OCI-LY7 (cell line): ENCODE results near the gene EVC. TPM values are rescaled to one million over a fixed set of nuclear protein-coding genes. Genes with fewer than 3 reads are reported as not detected.

Experiments used
- BruUV-seq: library from RNA; stranded (reverse); fragments of 400-500 nt; replicated peaks from 2 replicates; lab custom pipeline; 2021; lab: Mats Ljungman, UMichigan
- CTCF ChIA-PET: fragments of 300-600 bp; sonication (Branson Sonifier 250); formaldehyde crosslinking; loops from one replicate; lab custom pipeline; 2022; ENCODE audit warnings: antibody characterized with exemption; ENCODE audit not compliant: unreplicated experiment; lab: Charles Lee
- POLR2A ChIA-PET: fragments of 300-600 bp; sonication (Branson Sonifier 250); formaldehyde crosslinking; loops from one replicate; lab custom pipeline; 2022; ENCODE audit warnings: antibody characterized with exemption; lab: Charles Lee
- DNase-seq: peaks from one replicate; pipeline ENCODE4 v3.0.0-alpha.2; 2015; ENCODE audit warnings: low spot score
- H2AFZ ChIP-seq: fragments of 200-600 bp; sonication (generic), shearing (Covaris generic); 2 replicates; pipeline ENCODE4 v1.6.1; 2014; ENCODE audit warnings: mild to moderate bottlenecking, antibody characterized with exemption, low read length, moderate library complexity
- H3K27ac ChIP-seq: fragments of 200-600 bp; sonication (generic); 2 replicates; pipeline ENCODE4 v1.5.1; 2014; ENCODE audit warnings: mixed run types, low read depth, mild to moderate bottlenecking, moderate library complexity, low read length, inconsistent platforms; ENCODE audit not compliant: poor library complexity, severe bottlenecking
- H3K36me3 ChIP-seq: fragments of 200-600 bp; sonication (generic); 2 replicates; pipeline ENCODE4 v1.6.1; 2014; ENCODE audit warnings: mild to moderate bottlenecking, antibody characterized with exemption, low read length, moderate library complexity, mixed read lengths; ENCODE audit not compliant: insufficient read depth
- H3K4me1 ChIP-seq: fragments of 200-600 bp; sonication (generic); 2 replicates; pipeline ENCODE4 v1.5.1; 2014; ENCODE audit warnings: mild to moderate bottlenecking, low read length; ENCODE audit not compliant: insufficient read depth, poor library complexity, severe bottlenecking
- H3K4me2 ChIP-seq: fragments of 200-600 bp; sonication (generic); 2 replicates; pipeline ENCODE4 v1.6.1; 2014; ENCODE audit warnings: mild to moderate bottlenecking, low read length
- H3K4me3 ChIP-seq: fragments of 200-600 bp; sonication (generic); 2 replicates; pipeline ENCODE4 v1.5.1; 2014; ENCODE audit warnings: mild to moderate bottlenecking, low read depth, low read length; ENCODE audit not compliant: poor library complexity, severe bottlenecking
- H3K79me2 ChIP-seq: fragments of 200-600 bp; sonication (generic); 2 replicates; pipeline ENCODE4 v1.6.1; 2016; ENCODE audit warnings: low read depth, mild to moderate bottlenecking, low read length, moderate library complexity, mixed read lengths; ENCODE audit not compliant: insufficient read depth
- H3K9me2 ChIP-seq: fragments of 200-600 bp; sonication (generic); 2 replicates; pipeline ENCODE4 v1.6.1; 2016; ENCODE audit warnings: mild to moderate bottlenecking, low read length, mixed read lengths; ENCODE audit not compliant: insufficient read depth
- H3K9me3 ChIP-seq: fragments of 200-600 bp; sonication (generic); 2 replicates; pipeline ENCODE4 v1.6.1; 2014; ENCODE audit warnings: mild to moderate bottlenecking, mixed run types, low read length, mixed read lengths
- H4K20me1 ChIP-seq: fragments of 200-600 bp; sonication (generic); 2 replicates; pipeline ENCODE4 v1.6.1; 2014; ENCODE audit warnings: mild to moderate bottlenecking, antibody characterized with exemption, low read length, moderate library complexity, mixed read lengths; ENCODE audit not compliant: insufficient read depth
- CTCF ChIP-seq: fragments of 200-600 bp; sonication (generic); conservative IDR thresholded peaks from 2 replicates; pipeline ENCODE4 v1.5.1; 2014; ENCODE audit warnings: mild to moderate bottlenecking, antibody characterized with exemption, low read length, moderate library complexity, mixed read lengths
- EZH2phosphoT487 ChIP-seq: fragments of 200-600 bp; sonication (generic); IDR thresholded peaks from 2 replicates; pipeline ENCODE4 v1.6.1; 2018; ENCODE audit warnings: low read depth, borderline replicate concordance, mild to moderate bottlenecking, mixed run types, antibody characterized with exemption, low read length, moderate library complexity, mixed read lengths
- intact Hi-C: fragments of 100-400 bp; cut with micrococcal nuclease; formaldehyde crosslinking; loops from one replicate; pipeline ENCODE4 v1.10.0; 2022; ENCODE audit not compliant: unreplicated experiment
- total RNA-seq, 2 experiments: library from RNA; depleted of rRNA in 1 of 2; stranded (reverse); fragments of >200 nt in 1 of 2; shearing (Covaris generic) in 1 of 2; gene quantifications; 2 replicates each; pipeline ENCODE4 v1.2.3, GENCODE V29; 2014 to 2022

EVC gene
- total RNA-seq, 2 experiments from 2014 or later = not detected

GRCh38 chr4:5717449-5718158 is 6.6 kb downstream of the EVC start:
- POLR2A ChIA-PET = no interaction called here
- Histone ChIP-seq H3K27ac (no peak overlapping the region), H3K4me2 (no peak overlapping the region), H2AFZ (no peak overlapping the region), H3K4me3 (no peak overlapping the region), H3K79me2 (no peaks in the 10 kb centered on the region), H3K9me2 (no peaks in the 10 kb centered on the region), H3K4me1 (no peaks in the 10 kb centered on the region), H3K36me3 (no peaks in the 10 kb centered on the region), H3K9me3 (no peaks in the 10 kb centered on the region), H4K20me1 (no peaks in the 10 kb centered on the region)
- CTCF ChIA-PET = no interaction called here
- intact Hi-C loops = no loop called here
- TF ChIP-seq EZH2phosphoT487 = no peak
- TF ChIP-seq CTCF = no peak
- no TSS peak for BruUV-seq
- no peak for DNase-seq

GRCh38 chr4:5718411-5718810 is 7.4 kb downstream of the EVC start:
- BruUV-seq = no TSS peak
- intact Hi-C loops = no loop called here

More at GRCh38 chr4:5718411-5718810, 7.4 kb downstream of the EVC start:
- Histone ChIP-seq H3K9me3 (no peaks in the 10 kb centered on the region), H3K4me2 (no peak overlapping the region), H3K36me3 (no peaks in the 10 kb centered on the region), H3K4me1 (no peaks in the 10 kb centered on the region), H3K27ac (no peak overlapping the region), H3K9me2 (no peaks in the 10 kb centered on the region), H3K79me2 (no peaks in the 10 kb centered on the region), H2AFZ (no peak overlapping the region), H3K4me3 (no peak overlapping the region), H4K20me1 (no peaks in the 10 kb centered on the region)
- ChIA-PET POLR2A (interaction anchor here (0.5 kb wide), 1 partner anchor 1688 kb away, joined by 4 read pairs; no protein-coding TSS in a partner anchor), CTCF (no interaction called here)
- TF ChIP-seq EZH2phosphoT487 (no peak), CTCF (no peak)
- DNase-seq = no peak
